OCI-LY7 (cell line): ENCODE measurements around the gene GRID2.
"Not testable (repeated sequence)": the region's sequence is repeated elsewhere in the genome, so short reads cannot be mapped to it uniquely, and the experiment has no call there.

Experiments
- EZH2phosphoT487 ChIP-seq: fragments of 200-600 bp; sonication (generic); IDR thresholded peaks from 2 replicates; pipeline ENCODE4 v1.6.1; 2018; ENCODE audit warnings: low read depth, borderline replicate concordance, mild to moderate bottlenecking, mixed run types, antibody characterized with exemption, low read length, moderate library complexity, mixed read lengths
- TF ChIP-seq, protein P1 (sequence below): fragments of 200-600 bp; sonication (generic); conservative IDR thresholded peaks from 2 replicates; pipeline ENCODE4 v1.5.1; 2014; ENCODE audit warnings: mild to moderate bottlenecking, antibody characterized with exemption, low read length, moderate library complexity, mixed read lengths

DNA sequence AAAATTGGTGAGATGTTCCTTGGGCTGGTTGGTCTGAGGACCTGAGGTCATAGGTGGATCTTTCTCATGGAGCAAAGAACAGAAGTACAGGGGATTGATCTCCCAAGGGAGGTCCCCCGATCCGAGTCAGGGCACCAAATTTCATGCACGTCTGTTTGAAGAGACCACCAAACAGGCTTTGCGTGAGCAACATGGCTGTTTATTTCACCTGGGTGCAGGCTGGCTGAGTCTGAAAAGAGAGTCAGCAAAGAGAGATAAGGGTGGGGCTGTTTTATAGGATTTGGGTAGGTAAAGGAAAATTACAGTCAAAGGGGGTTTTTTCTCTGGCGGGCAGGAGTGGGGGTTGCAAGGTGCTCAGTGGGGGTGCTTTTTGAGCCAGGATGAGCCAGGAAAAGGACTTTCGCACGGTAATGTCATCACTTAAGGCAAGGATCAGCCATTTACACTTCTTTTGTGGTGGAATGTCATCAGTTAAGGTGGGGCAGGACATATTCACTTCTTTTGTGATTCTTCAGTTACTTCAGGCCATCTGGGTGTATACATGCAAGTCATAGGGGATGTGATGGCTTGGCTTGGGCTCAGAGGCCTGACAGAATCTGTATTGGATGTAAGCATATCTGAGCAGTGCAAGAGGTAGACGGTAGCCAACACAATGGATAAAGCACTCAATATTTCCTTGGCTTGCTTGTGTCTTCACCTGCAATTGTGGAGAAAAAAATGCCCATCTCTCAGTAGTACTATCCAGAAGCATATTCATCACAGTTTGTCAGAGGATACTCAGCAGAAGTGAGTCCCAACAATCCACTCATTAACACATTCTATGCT, 26.5 kb upstream of the GRID2 start:
- TF ChIP-seq, protein P1, sequence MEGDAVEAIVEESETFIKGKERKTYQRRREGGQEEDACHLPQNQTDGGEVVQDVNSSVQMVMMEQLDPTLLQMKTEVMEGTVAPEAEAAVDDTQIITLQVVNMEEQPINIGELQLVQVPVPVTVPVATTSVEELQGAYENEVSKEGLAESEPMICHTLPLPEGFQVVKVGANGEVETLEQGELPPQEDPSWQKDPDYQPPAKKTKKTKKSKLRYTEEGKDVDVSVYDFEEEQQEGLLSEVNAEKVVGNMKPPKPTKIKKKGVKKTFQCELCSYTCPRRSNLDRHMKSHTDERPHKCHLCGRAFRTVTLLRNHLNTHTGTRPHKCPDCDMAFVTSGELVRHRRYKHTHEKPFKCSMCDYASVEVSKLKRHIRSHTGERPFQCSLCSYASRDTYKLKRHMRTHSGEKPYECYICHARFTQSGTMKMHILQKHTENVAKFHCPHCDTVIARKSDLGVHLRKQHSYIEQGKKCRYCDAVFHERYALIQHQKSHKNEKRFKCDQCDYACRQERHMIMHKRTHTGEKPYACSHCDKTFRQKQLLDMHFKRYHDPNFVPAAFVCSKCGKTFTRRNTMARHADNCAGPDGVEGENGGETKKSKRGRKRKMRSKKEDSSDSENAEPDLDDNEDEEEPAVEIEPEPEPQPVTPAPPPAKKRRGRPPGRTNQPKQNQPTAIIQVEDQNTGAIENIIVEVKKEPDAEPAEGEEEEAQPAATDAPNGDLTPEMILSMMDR, result not testable (repeated sequence)
- not testable (repeated sequence) for TF ChIP-seq EZH2phosphoT487
